ENCODE results near the gene LAS1L.

DNA sequence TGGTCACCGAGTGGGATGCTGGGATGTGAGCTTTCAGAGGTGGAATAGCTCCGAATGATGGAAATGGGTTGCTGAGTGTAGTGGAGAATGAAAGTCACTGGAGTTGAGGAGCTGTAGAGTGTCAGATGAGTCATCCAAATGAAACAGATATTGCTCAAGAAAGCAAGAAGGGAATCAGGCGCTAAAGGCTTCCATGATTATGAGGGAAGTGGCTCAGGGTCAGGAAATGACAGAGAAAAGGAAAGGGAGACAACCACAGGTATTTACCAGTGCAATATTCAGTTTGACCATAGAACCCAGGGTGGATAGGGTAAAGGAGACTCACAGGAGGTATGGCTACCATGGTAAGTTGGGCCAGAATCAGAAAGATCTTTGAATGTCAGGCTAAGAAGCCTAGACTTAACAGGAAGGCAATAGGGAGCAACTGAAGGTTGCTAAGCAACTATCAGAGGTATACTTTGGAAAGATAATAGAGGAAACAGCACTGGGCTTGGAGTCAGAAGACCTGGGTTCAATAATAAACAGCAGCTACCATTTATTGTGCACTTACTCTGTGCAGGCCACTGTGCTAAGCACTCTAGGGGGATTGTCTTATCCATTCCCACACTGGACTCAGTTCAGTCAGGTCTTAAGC lies 11.7 kb downstream of the LAS1L start:
- TF ChIP-seq EZH2 (IDR thresholded peaks at IDR 0.05; ENCODE audit: borderline replicate concordance, low read length) = no peak
- TF ChIP-seq, protein P1, sequence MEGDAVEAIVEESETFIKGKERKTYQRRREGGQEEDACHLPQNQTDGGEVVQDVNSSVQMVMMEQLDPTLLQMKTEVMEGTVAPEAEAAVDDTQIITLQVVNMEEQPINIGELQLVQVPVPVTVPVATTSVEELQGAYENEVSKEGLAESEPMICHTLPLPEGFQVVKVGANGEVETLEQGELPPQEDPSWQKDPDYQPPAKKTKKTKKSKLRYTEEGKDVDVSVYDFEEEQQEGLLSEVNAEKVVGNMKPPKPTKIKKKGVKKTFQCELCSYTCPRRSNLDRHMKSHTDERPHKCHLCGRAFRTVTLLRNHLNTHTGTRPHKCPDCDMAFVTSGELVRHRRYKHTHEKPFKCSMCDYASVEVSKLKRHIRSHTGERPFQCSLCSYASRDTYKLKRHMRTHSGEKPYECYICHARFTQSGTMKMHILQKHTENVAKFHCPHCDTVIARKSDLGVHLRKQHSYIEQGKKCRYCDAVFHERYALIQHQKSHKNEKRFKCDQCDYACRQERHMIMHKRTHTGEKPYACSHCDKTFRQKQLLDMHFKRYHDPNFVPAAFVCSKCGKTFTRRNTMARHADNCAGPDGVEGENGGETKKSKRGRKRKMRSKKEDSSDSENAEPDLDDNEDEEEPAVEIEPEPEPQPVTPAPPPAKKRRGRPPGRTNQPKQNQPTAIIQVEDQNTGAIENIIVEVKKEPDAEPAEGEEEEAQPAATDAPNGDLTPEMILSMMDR (IDR thresholded peaks at IDR 0.05; ENCODE audit: low read length) = no peak

Measured in OCI-LY1 (cell line).